SK-N-SH treated with all-trans-retinoic acid at 6 μM for 48 hours (cell line): Measurements from ENCODE around the gene TMC3.

Source experiments
- ATAC-seq: fragments of 200-7000 bp; cut with Tn5 transposase; 3 replicates; pipeline ENCODE4 v1.9.1; 2020; ENCODE audit warnings: mild to moderate bottlenecking, moderate library complexity
- BACH2 ChIP-seq: fragments of 250-450 bp; sonication (Bioruptor Pico); IDR thresholded peaks from 2 replicates; pipeline ENCODE4 v1.9.0; 2021; ENCODE audit warnings: mild to moderate bottlenecking, borderline replicate concordance
- CREB5 ChIP-seq: fragments of 250-450 bp; sonication (Bioruptor Pico); IDR thresholded peaks from 2 replicates; pipeline ENCODE4 v1.5.1; 2020; ENCODE audit warnings: low read depth, mild to moderate bottlenecking, moderate library complexity
- CSDC2 ChIP-seq: fragments of 250-450 bp; sonication (Bioruptor Pico); IDR thresholded peaks from 2 replicates; pipeline ENCODE4 v1.5.0; 2020; ENCODE audit warnings: mild to moderate bottlenecking, moderate library complexity
- CSRNP3 ChIP-seq: fragments of 250-450 bp; sonication (Bioruptor Pico); IDR thresholded peaks from 2 replicates; pipeline ENCODE4 v1.5.1; 2021; ENCODE audit warnings: mild to moderate bottlenecking, moderate library complexity
- ESRRG ChIP-seq: fragments of 250-450 bp; sonication (Bioruptor Pico); IDR thresholded peaks from 2 replicates; pipeline ENCODE4 v1.6.1; 2021; ENCODE audit warnings: mild to moderate bottlenecking
- ISL1 ChIP-seq: fragments of 250-450 bp; sonication (Bioruptor Pico); IDR thresholded peaks from 2 replicates; pipeline ENCODE4 v2.1.2; 2022; ENCODE audit warnings: mild to moderate bottlenecking, moderate library complexity
- OSR1 ChIP-seq: fragments of 250-450 bp; sonication (Bioruptor Pico); IDR thresholded peaks from 2 replicates; pipeline ENCODE4 v1.8.0; 2022; ENCODE audit warnings: moderate library complexity, mild to moderate bottlenecking, inconsistent platforms
- PATZ1 ChIP-seq: fragments of 250-450 bp; sonication (Bioruptor Pico); IDR thresholded peaks from 2 replicates; pipeline ENCODE4 v1.8.0; 2020; ENCODE audit warnings: mild to moderate bottlenecking, moderate library complexity, borderline replicate concordance
- POU6F1 ChIP-seq: fragments of 250-450 bp; sonication (Bioruptor Pico); IDR thresholded peaks from 2 replicates; pipeline ENCODE4 v1.8.0; 2021; ENCODE audit warnings: low read depth, mild to moderate bottlenecking, moderate library complexity, borderline replicate concordance
- PPARA ChIP-seq: fragments of 250-450 bp; sonication (Bioruptor Pico); IDR thresholded peaks from 2 replicates; pipeline ENCODE4 v1.5.0; 2020; ENCODE audit warnings: mild to moderate bottlenecking, borderline replicate concordance
- RARB ChIP-seq: fragments of 250-450 bp; sonication (Bioruptor Pico); IDR thresholded peaks from 2 replicates; pipeline ENCODE4 v1.8.0; 2021; ENCODE audit warnings: mild to moderate bottlenecking, moderate library complexity
- SNAI2 ChIP-seq: fragments of 250-450 bp; sonication (Bioruptor Pico); IDR thresholded peaks from 2 replicates; pipeline ENCODE4 v1.5.0; 2020; ENCODE audit warnings: mild to moderate bottlenecking, moderate library complexity
- TCF4 ChIP-seq: fragments of 250-450 bp; sonication (Bioruptor Pico); IDR thresholded peaks from 2 replicates; pipeline ENCODE4 v1.8.0; 2021; ENCODE audit warnings: mild to moderate bottlenecking, moderate library complexity, borderline replicate concordance
- TOX ChIP-seq: fragments of 250-450 bp; sonication (Bioruptor Pico); IDR thresholded peaks from 2 replicates; pipeline ENCODE4 v1.8.0; 2021; ENCODE audit warnings: mild to moderate bottlenecking, moderate library complexity, borderline replicate concordance
- TSHZ2 ChIP-seq: fragments of 250-450 bp; sonication (Bioruptor Pico); IDR thresholded peaks from 2 replicates; pipeline ENCODE4 v1.5.0; 2020; ENCODE audit warnings: mild to moderate bottlenecking, moderate library complexity
- ZFP3 ChIP-seq: fragments of 250-450 bp; sonication (Bioruptor Pico); IDR thresholded peaks from 2 replicates; pipeline ENCODE4 v1.5.0; 2020; ENCODE audit warnings: mild to moderate bottlenecking, moderate library complexity
- ZFP30 ChIP-seq: fragments of 450-650 bp; formaldehyde crosslinking; IDR thresholded peaks from 2 replicates; pipeline ENCODE4 v1.5.0; 2022; ENCODE audit warnings: mild to moderate bottlenecking, moderate library complexity
- ZNF565 ChIP-seq: fragments of 450-650 bp; formaldehyde crosslinking; conservative IDR thresholded peaks from 2 replicates; pipeline ENCODE4 v1.5.0; 2020; ENCODE audit warnings: low read depth, mild to moderate bottlenecking, moderate library complexity
- ZNF70 ChIP-seq: fragments of 450-650 bp; formaldehyde crosslinking; IDR thresholded peaks from 2 replicates; pipeline ENCODE4 v1.5.0; 2020; ENCODE audit warnings: mild to moderate bottlenecking, moderate library complexity
- ZNF8 ChIP-seq: fragments of 450-650 bp; formaldehyde crosslinking; IDR thresholded peaks from 2 replicates; pipeline ENCODE4 v1.5.0; 2020; ENCODE audit warnings: mild to moderate bottlenecking, moderate library complexity

The TMC3 gene

GRCh38 chr15:81380668-81381067 is 6.7 kb upstream of the TMC3 start (continued):
- TF ChIP-seq PATZ1 (CRISPR knock-in tag) (no peak), ZFP3 (CRISPR knock-in tag) (no peak), ZNF70 (CRISPR knock-in tag) (no peak), TCF4 (no peak), ZNF8 (no peak), OSR1 (CRISPR knock-in tag) (no peak), BACH2 (CRISPR knock-in tag) (no peak), CSDC2 (no peak), ZFP30 (CRISPR knock-in tag) (no peak)

- TF ChIP-seq BACH2 (CRISPR knock-in tag), result no peak
- no peak for TF ChIP-seq RARB
- no peak for TF ChIP-seq TOX (CRISPR knock-in tag)
- no peak for TF ChIP-seq ZNF8
- no peak for TF ChIP-seq SNAI2 (CRISPR knock-in tag)
- TF ChIP-seq CSDC2, result no peak
- no peak for TF ChIP-seq POU6F1 (CRISPR knock-in tag)
- no peak for TF ChIP-seq TSHZ2 (CRISPR knock-in tag)
- TF ChIP-seq, all 23 proteins: peak for 0
Observed at GRCh38 chr15:81380203-81380602, 6.2 kb upstream of the TMC3 start.

GRCh38 chr15:81379269-81379668 is 5.3 kb upstream of the TMC3 start:
- TF ChIP-seq CREB5 (CRISPR knock-in tag), result no peak
- no peak for ATAC-seq

More at GRCh38 chr15:81380203-81380602, 6.2 kb upstream of the TMC3 start:
- ATAC-seq, result no peak

GRCh38 chr15:81378443-81378842 is 4.4 kb upstream of the TMC3 start:
- no peak for ATAC-seq
- TF ChIP-seq ESRRG (CRISPR knock-in tag) (no peak), TSHZ2 (CRISPR knock-in tag) (no peak), OSR1 (CRISPR knock-in tag) (no peak), RARB (no peak), ISL1 (CRISPR knock-in tag) (no peak), ZNF8 (no peak), TCF4 (no peak), CSRNP3 (CRISPR knock-in tag) (no peak), PPARA (CRISPR knock-in tag) (no peak), CREB5 (CRISPR knock-in tag) (no peak), BACH2 (CRISPR knock-in tag) (no peak), ZNF565 (CRISPR knock-in tag) (no peak), ZFP30 (CRISPR knock-in tag) (no peak), ZFP3 (CRISPR knock-in tag) (no peak), POU6F1 (CRISPR knock-in tag) (no peak), ZNF70 (CRISPR knock-in tag) (no peak)
